OCI-LY7 (cell line): ENCODE data around the gene TMC1. TPM values are rescaled to one million over a fixed set of nuclear protein-coding genes. Genes with fewer than 3 reads are reported as not detected.
"Not testable (repeated sequence)": the region's sequence is repeated elsewhere in the genome, so short reads cannot be mapped to it uniquely, and the experiment has no call there.

Experiments used
- BruUV-seq: library from RNA; stranded (reverse); fragments of 400-500 nt; replicated peaks from 2 replicates; lab custom pipeline; 2021; lab: Mats Ljungman, UMichigan
- CTCF ChIA-PET: fragments of 300-600 bp; sonication (Branson Sonifier 250); formaldehyde crosslinking; loops from one replicate; lab custom pipeline; 2022; ENCODE audit warnings: antibody characterized with exemption; ENCODE audit not compliant: unreplicated experiment; lab: Charles Lee
- POLR2A ChIA-PET: fragments of 300-600 bp; sonication (Branson Sonifier 250); formaldehyde crosslinking; loops from one replicate; lab custom pipeline; 2022; ENCODE audit warnings: antibody characterized with exemption; lab: Charles Lee
- DNase-seq: peaks from one replicate; pipeline ENCODE4 v3.0.0-alpha.2; 2015; ENCODE audit warnings: low spot score
- H2AFZ ChIP-seq: fragments of 200-600 bp; sonication (generic), shearing (Covaris generic); 2 replicates; pipeline ENCODE4 v1.6.1; 2014; ENCODE audit warnings: mild to moderate bottlenecking, antibody characterized with exemption, low read length, moderate library complexity
- H3K27ac ChIP-seq: fragments of 200-600 bp; sonication (generic); 2 replicates; pipeline ENCODE4 v1.5.1; 2014; ENCODE audit warnings: mixed run types, low read depth, mild to moderate bottlenecking, moderate library complexity, low read length, inconsistent platforms; ENCODE audit not compliant: poor library complexity, severe bottlenecking
- H3K36me3 ChIP-seq: fragments of 200-600 bp; sonication (generic); 2 replicates; pipeline ENCODE4 v1.6.1; 2014; ENCODE audit warnings: mild to moderate bottlenecking, antibody characterized with exemption, low read length, moderate library complexity, mixed read lengths; ENCODE audit not compliant: insufficient read depth
- H3K4me1 ChIP-seq: fragments of 200-600 bp; sonication (generic); 2 replicates; pipeline ENCODE4 v1.5.1; 2014; ENCODE audit warnings: mild to moderate bottlenecking, low read length; ENCODE audit not compliant: insufficient read depth, poor library complexity, severe bottlenecking
- H3K4me2 ChIP-seq: fragments of 200-600 bp; sonication (generic); 2 replicates; pipeline ENCODE4 v1.6.1; 2014; ENCODE audit warnings: mild to moderate bottlenecking, low read length
- H3K4me3 ChIP-seq: fragments of 200-600 bp; sonication (generic); 2 replicates; pipeline ENCODE4 v1.5.1; 2014; ENCODE audit warnings: mild to moderate bottlenecking, low read depth, low read length; ENCODE audit not compliant: poor library complexity, severe bottlenecking
- H3K79me2 ChIP-seq: fragments of 200-600 bp; sonication (generic); 2 replicates; pipeline ENCODE4 v1.6.1; 2016; ENCODE audit warnings: low read depth, mild to moderate bottlenecking, low read length, moderate library complexity, mixed read lengths; ENCODE audit not compliant: insufficient read depth
- H3K9me2 ChIP-seq: fragments of 200-600 bp; sonication (generic); 2 replicates; pipeline ENCODE4 v1.6.1; 2016; ENCODE audit warnings: mild to moderate bottlenecking, low read length, mixed read lengths; ENCODE audit not compliant: insufficient read depth
- H3K9me3 ChIP-seq: fragments of 200-600 bp; sonication (generic); 2 replicates; pipeline ENCODE4 v1.6.1; 2014; ENCODE audit warnings: mild to moderate bottlenecking, mixed run types, low read length, mixed read lengths
- H4K20me1 ChIP-seq: fragments of 200-600 bp; sonication (generic); 2 replicates; pipeline ENCODE4 v1.6.1; 2014; ENCODE audit warnings: mild to moderate bottlenecking, antibody characterized with exemption, low read length, moderate library complexity, mixed read lengths; ENCODE audit not compliant: insufficient read depth
- EZH2phosphoT487 ChIP-seq: fragments of 200-600 bp; sonication (generic); IDR thresholded peaks from 2 replicates; pipeline ENCODE4 v1.6.1; 2018; ENCODE audit warnings: low read depth, borderline replicate concordance, mild to moderate bottlenecking, mixed run types, antibody characterized with exemption, low read length, moderate library complexity, mixed read lengths
- intact Hi-C: fragments of 100-400 bp; cut with micrococcal nuclease; formaldehyde crosslinking; loops from one replicate; pipeline ENCODE4 v1.10.0; 2022; ENCODE audit not compliant: unreplicated experiment
- total RNA-seq, 2 experiments: library from RNA; depleted of rRNA in 1 of 2; stranded (reverse); fragments of >200 nt in 1 of 2; shearing (Covaris generic) in 1 of 2; gene quantifications; 2 replicates each; pipeline ENCODE4 v1.2.3, GENCODE V29; 2014 to 2022
- TF ChIP-seq, protein P1 (sequence below): fragments of 200-600 bp; sonication (generic); conservative IDR thresholded peaks from 2 replicates; pipeline ENCODE4 v1.5.1; 2014; ENCODE audit warnings: mild to moderate bottlenecking, antibody characterized with exemption, low read length, moderate library complexity, mixed read lengths

The TMC1 gene
- total RNA-seq, 2 experiments from 2014 or later, result not detected

DNA sequence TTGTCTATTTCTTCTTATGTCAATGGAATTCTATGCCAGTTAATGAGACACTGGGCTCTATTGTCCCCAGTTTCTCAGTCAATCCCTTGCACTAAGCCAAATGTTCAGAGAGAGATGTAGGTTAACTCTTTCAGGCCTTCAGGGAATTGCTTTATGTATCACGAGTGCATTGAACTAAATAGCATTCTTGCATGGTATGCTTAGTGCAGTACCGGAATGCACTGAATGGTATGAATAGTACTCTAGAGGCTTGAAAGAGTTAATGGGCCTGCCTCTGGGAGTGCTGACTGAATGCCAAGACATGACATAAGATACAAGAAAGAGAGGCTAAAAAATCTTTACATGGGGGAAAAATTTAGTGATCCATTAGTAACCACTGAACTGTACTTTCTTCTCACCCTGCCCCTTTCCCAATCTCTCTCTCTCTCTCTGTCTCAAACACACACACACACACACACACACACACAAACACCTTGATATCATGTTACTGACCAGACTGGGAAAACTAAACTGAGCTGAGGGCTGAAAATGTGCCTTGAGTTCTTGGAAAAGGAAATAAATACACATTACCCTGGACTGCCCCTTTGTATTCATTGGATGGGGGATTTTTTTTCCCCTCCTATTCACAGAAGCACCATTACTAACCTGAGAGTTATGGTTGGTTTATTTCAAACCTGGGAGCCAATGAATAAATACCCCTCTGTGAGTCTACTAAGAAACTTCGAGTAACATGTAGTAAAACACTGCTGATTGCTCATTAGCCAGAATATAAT is 35.4 kb upstream of the TMC1 start:
- H3K4me3 ChIP-seq, result no peak overlapping the region
- no TSS peak for BruUV-seq
- ChIA-PET CTCF (no interaction called here), POLR2A (interaction anchor here (0.7 kb wide), 1 partner anchor 423 kb away, joined by 3 read pairs; no protein-coding TSS in a partner anchor)
- no peaks in the 10 kb centered on the region for H4K20me1 ChIP-seq
- H2AFZ ChIP-seq, result no peak overlapping the region
- H3K9me2 ChIP-seq, result no peaks in the 10 kb centered on the region
- H3K4me1 ChIP-seq, result no peaks in the 10 kb centered on the region
- H3K79me2 ChIP-seq, result no peaks in the 10 kb centered on the region
- intact Hi-C loops, result no loop called here
- no peak for DNase-seq
- TF ChIP-seq EZH2phosphoT487, result no peak
- TF ChIP-seq, protein P1, sequence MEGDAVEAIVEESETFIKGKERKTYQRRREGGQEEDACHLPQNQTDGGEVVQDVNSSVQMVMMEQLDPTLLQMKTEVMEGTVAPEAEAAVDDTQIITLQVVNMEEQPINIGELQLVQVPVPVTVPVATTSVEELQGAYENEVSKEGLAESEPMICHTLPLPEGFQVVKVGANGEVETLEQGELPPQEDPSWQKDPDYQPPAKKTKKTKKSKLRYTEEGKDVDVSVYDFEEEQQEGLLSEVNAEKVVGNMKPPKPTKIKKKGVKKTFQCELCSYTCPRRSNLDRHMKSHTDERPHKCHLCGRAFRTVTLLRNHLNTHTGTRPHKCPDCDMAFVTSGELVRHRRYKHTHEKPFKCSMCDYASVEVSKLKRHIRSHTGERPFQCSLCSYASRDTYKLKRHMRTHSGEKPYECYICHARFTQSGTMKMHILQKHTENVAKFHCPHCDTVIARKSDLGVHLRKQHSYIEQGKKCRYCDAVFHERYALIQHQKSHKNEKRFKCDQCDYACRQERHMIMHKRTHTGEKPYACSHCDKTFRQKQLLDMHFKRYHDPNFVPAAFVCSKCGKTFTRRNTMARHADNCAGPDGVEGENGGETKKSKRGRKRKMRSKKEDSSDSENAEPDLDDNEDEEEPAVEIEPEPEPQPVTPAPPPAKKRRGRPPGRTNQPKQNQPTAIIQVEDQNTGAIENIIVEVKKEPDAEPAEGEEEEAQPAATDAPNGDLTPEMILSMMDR, result no peak
- no peaks in the 10 kb centered on the region for H3K36me3 ChIP-seq
- no peaks in the 10 kb centered on the region for H3K9me3 ChIP-seq
- H3K27ac ChIP-seq, result no peak overlapping the region
- no peak overlapping the region for H3K4me2 ChIP-seq

DNA sequence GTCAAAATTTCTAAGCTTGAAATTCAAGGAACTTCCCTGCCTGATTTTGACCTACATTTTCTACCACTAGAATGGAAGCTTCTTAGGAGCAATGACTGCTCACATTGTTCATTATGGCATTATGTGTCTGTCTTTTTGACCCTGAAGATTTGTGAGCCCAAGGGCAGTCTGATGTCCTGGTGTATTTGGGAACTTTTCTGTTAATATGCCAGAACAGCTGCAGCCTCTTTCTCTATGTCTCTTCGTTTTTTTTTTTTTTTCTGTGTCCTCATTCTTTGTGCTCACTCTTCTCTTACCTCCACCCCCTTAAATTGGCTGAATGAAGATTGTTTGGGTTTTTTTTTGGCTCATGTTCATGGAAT is 34.8 kb upstream of the TMC1 start:
- no peak for DNase-seq
- intact Hi-C loops, result no loop called here
- H2AFZ ChIP-seq, result no peak overlapping the region
- no peaks in the 10 kb centered on the region for H4K20me1 ChIP-seq
- H3K4me2 ChIP-seq, result no peak overlapping the region
- no peaks in the 10 kb centered on the region for H3K9me3 ChIP-seq
- no peaks in the 10 kb centered on the region for H3K9me2 ChIP-seq
- H3K4me1 ChIP-seq, result no peaks in the 10 kb centered on the region
- ChIA-PET POLR2A (interaction anchor here (0.7 kb wide), 1 partner anchor 423 kb away, joined by 3 read pairs; no protein-coding TSS in a partner anchor), CTCF (no interaction called here)
- no peaks in the 10 kb centered on the region for H3K79me2 ChIP-seq
- no peak for TF ChIP-seq EZH2phosphoT487
- TF ChIP-seq, protein P1, result no peak
- BruUV-seq, result no TSS peak
- H3K4me3 ChIP-seq, result no peak overlapping the region
- H3K27ac ChIP-seq, result no peak overlapping the region
- no peaks in the 10 kb centered on the region for H3K36me3 ChIP-seq

DNA sequence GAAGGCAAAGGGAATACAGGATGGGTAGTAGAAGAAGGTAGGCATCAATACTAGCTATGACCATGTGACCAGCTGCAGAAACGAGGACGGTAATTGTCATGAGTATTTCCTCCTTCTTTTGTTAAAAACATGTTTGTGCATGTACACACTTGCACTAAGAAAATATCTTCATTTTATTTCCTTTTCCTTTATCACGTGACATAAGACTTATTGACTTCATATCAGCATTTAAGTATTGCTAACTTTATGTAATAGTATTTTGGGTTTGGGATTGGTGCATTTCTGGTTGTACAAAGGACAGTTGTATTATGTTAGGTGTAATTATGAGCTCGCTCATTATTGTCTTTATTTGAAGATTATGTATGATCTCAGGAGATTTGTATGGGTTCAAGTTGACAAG is 33.7 kb upstream of the TMC1 start:
- CTCF ChIA-PET, H3K4me2 ChIP-seq, H3K27ac ChIP-seq, H4K20me1 ChIP-seq, BruUV-seq, intact Hi-C loops, H2AFZ ChIP-seq, H3K79me2 ChIP-seq, DNase-seq, H3K9me3 ChIP-seq, H3K4me1 ChIP-seq, H3K36me3 ChIP-seq, H3K9me2 ChIP-seq, H3K4me3 ChIP-seq: not testable (repeated sequence)
- POLR2A ChIA-PET, result interaction anchor here (0.6 kb wide), 1 partner anchor 77 kb away, joined by 3 read pairs; no protein-coding TSS in a partner anchor
